NK-92 treated with Interleukin-12 subunit alpha and Interleukin-12 subunit beta, amount 100 ng/mL, for 24 hours (cell line): Measurements from ENCODE around the gene DISP3.

Source experiments
- DNase-seq: peaks from one replicate; lab custom pipeline; 2025; lab: John Stamatoyannopoulos, UW

The DISP3 gene

GRCh38 chr1:11543796-11544195 is 64.8 kb downstream of the DISP3 start:
- DNase-seq: no peak

DNA sequence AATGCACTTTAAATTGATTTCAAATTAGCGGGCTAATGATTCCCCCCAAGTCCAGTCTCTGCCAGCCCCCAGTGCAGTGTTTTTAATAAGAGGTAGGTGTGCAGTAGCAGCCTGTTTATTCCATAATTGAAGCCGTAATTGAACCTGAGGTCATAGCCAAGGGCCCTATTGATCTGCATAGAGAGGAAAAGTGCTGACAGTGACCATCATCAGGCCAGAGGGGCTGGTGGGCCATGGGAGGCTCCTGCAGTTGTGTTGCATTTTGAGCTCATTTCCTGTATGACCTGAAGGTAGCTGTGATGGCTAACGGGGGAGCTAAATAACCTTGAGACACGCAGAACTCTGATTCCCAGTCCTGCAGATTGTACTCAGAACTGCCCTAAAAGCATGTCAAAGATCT is 67.5 kb downstream of the DISP3 start:
- DNase-seq: no peak

- no peak for DNase-seq
Observed at GRCh38 chr1:11550664-11551283, 71.8 kb downstream of the DISP3 start.

DNA sequence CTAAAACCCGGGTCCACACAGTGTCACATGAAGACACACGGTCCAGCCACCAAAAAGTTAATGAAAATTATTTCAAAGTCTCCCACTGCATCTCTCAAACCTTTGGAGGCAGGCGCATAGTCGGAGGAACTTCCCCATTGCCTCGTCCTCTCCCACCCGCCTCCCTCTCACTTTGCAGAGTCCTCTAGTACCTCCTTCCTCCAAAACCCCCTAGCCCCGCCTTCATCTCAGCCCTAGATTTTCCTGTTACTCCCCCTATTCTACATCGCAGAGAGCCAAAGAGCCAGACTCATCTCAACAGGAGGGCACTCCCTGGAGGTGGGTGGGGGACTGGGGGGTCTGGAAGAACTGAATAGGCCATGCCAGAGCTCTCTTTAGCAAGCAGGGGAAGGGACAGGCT is 79.3 kb downstream of the DISP3 start:
- no peak for DNase-seq

DNA sequence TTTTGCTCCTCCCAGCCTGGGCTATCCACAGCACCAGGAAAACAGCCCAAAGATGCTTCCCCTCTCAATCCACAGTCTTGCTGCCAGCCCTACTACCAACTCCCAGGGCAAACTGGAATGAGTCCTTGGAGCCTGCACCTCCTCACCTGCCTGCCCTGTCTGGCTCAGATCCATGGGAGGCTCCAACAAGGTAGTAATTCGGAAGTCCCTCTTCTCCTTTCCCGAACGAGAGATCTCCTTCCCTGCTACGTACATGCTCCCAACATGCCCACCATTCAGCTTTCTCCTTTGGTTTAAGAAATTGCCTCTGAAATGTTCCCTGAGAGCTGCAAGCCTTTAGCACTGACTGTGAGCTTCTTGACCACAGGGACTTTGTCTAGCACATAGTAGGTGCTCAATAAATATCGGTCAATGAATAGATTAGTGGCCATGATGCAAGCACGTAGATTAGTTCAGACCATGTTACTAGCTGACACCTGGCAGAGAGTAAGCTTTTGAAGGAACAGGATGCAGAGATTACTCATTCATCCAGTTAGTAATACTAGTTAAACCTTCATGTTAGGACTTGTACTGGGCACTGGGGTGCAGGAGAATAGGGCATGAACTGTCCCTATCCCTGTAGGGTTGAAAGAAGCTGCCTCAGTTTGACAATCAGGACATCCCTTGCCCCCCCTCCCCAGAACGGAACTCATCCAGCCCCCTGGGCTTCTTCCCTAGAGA is 80.1 kb downstream of the DISP3 start:
- no peak for DNase-seq

DNA sequence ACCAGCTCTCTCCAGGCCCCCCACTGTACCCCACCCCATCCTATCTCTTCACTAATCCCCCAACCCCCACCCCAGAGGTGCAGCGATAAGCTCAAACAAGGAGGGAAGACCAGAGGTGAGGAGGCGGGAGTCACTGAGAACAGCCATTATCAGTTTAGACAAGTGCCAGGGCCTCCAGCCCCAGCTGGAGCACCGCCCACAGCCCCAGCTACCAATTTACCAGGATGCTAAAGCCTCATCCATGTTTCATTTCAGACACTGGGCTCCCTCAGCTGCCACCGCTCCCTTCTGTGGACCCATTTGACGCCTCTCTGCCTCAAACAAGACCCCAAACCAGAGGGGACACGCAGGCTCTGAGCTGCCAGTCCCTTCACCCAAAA is 80.6 kb downstream of the DISP3 start:
- DNase-seq: no peak

- no peak for DNase-seq
Observed at GRCh38 chr1:11560061-11560460, 81.1 kb downstream of the DISP3 start.

- DNase-seq: no peak
Observed at GRCh38 chr1:11561740-11562139, 82.8 kb downstream of the DISP3 start.

DNA sequence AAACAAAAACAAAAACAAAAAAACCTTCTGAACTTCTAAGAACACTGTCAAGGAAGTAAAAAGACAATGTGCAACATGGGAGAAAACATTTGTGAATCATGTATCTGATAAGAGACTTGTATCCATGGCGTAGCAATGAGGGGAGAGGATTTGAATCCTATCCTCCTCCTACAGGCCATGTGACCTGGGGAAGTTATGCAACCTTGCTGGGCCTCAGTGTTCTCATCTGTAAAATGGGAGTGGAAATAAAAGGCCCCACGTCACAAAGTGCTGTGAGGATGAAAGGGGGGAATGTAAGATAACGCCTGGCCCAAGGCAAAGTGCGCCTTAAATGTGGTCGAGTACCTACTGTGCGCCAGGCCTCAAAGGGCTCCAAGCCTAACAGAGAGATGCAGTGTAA is 83.7 kb downstream of the DISP3 start:
- no peak for DNase-seq

DNA sequence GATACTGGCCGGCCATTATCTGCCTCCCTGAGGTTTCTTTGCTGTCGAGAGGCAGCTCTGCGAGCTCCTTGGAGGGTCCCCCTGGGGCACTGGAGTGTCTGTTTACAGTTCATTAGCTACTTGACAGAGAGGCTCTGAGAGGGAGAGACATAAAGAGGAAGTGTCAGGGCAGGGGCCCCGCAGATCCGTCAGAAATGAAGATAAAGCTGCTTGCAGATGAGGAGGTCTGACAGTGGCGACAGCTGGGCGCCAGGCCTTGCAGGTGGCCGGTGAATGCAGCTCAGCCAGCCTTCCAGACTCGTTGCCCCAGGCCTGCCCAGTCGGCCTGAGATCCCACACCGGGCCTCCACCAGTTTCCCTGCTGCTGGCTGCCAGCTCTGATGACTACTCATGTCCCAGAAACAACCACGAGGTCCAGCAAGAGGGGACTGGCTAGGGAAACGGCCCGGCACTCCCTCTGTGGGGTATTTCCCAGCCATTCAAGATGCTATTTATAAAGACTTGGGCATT is 84.7 kb downstream of the DISP3 start:
- DNase-seq: no peak

DNA sequence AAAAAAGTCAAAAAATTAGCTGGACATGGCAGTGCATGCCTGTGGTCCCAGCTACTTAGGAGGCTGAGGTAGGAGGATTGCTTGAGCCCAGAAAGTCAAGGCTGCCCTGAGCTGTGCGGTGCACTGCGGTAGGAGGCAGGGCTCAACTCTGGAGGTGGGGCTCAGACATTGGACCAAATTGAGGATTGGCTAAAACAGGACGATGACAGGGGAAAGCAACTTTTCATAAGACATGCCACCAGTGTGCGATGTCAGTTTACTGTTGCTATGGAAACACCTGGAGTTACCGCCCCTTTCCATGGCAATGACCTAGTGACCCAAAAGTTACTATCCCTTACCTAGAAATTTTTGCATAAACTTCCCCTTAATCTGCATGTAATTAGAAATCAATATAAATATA is 85.3 kb downstream of the DISP3 start:
- no peak for DNase-seq

- DNase-seq: no peak
Observed at GRCh38 chr1:11566042-11566850, 87.3 kb downstream of the DISP3 start.

DNA sequence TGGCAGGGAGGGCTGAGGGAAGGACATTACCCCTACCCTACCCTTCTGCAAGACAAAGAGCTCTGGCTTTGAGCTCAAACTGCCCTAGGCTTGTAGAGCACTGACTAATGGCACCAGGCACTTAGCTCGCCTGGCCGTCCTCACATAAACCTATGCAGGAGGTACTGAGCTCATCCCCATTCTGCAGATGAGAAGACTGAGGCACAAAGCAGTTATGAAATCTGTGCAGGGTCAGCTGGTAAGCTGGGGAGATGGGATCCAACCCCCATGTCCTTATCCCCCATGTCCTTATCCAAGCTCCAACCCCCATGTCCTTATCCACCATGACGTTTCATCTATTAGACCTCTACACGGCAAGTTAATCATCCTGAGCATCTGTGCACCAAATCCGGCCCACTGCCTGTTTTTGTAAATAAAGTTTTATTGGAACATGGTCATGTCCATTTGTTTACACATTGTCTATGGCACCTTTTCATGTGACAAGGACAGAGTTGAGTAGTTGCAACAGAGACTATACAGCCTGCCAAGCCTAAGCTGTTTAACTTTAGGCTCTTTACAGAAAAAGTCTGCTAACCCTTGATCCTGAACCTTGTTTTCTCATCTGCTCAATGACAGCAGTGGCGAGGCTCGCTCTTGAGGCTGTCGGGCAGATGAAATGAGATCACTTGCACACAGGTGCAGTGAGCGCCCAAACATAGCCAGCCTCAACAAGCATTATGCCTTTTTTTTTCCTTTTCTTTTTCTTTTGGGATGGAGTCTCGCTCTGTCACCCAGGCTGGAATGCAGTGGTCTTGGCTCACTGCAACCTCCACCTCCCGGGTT is 88.5 kb downstream of the DISP3 start:
- no peak for DNase-seq

GRCh38 chr1:11568687-11569086 is 89.7 kb downstream of the DISP3 start:
- no peak for DNase-seq

GRCh38 chr1:11569551-11569950 is 90.6 kb downstream of the DISP3 start:
- no peak for DNase-seq

GRCh38 chr1:11569954-11570353 is 91.0 kb downstream of the DISP3 start:
- no peak for DNase-seq

DNA sequence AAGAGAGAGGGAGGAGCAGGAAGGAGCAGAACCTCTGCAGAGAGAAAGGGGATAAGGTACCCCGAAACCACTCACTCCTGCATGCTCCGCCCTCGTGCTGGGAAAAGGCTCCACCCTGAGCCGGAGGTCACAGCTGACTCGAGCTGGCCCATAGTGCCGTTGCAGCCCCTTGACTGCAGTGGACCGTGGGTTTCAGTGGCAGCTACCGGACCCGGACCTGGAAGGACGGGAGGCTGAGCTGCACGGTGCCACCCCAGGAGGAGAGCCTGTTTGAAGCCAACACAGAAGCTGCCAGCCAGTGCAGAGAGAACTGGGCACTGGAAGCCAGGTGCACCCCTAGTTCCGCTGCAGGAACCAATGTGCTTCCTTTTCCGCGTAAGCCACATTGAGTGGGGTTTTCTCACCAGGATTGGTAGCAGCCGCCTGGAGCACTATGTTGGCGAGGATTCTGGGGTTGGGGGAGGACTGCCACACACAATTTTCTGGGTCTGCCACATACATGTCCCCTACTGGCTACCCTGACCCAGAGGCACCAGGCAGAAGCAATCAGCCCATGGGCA is 91.9 kb downstream of the DISP3 start:
- DNase-seq: no peak

DNA sequence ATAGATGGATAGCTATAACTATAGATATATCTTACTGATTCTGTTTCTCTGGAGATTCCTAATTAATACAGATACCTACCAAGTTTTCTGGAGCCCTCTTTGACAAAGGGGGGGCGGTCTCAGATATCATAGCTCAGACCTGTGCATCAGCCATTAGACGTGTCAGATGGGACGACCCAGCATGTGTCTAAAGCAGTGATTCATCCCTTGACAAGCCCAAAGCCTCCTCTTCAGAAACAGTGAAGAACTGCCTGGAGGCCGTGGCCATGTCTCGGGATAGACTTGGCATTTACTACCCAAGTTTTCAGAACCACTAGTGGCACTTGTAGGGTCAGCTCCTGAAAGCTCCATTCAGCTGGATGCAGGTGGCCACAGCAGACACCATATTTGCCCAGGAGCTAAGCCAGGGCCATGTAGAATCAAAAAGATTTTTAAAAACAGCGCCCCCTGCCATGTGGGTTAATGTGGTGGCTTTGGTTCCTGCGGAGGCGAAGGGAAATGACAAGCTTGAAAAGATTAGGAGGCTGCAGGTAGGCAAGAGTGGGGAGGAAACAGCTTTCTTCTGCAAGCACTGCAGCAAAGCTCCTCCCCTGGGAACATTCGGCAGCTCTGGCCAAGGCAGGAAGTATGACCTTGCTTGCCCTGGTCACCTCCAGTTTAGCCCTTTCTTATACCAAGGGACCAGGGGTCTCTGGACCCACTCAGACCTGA is 93.1 kb downstream of the DISP3 start:
- DNase-seq: no peak

GRCh38 chr1:11573116-11573692 is 94.2 kb downstream of the DISP3 start:
- DNase-seq: no peak

- DNase-seq: no peak
Observed at GRCh38 chr1:11575553-11575952, 96.6 kb downstream of the DISP3 start.
